Sigmoid colon (tissue), 4 donors: ENCODE measurements around the gene CASP10.

Experiments
- EP300 ChIP-seq, 4 donors: sonication (generic); formaldehyde crosslinking; IDR thresholded peaks; one replicate each; pipeline ENCODE4 v1.6.1; 2017; ENCODE audit warnings: antibody characterized with exemption in 4 of 4
- POLR2A ChIP-seq, 2 donors: fragments of 450-650 bp; IDR thresholded peaks; one replicate each; pipeline ENCODE4 v1.6.1; 2016; ENCODE audit warnings: antibody characterized with exemption in 2 of 2, mild to moderate bottlenecking in 2 of 2, moderate library complexity in 2 of 2
- TF ChIP-seq, protein P1 (sequence below), 4 experiments: fragments of 450-650 bp in 3 of 4; fragments of 200-600 bp in 1 of 4; IDR thresholded peaks; one replicate each; pipeline ENCODE4 v1.5.1; 2016 to 2019; ENCODE audit warnings: antibody characterized with exemption in 4 of 4, mild to moderate bottlenecking in 3 of 4, moderate library complexity in 2 of 4

DNA sequence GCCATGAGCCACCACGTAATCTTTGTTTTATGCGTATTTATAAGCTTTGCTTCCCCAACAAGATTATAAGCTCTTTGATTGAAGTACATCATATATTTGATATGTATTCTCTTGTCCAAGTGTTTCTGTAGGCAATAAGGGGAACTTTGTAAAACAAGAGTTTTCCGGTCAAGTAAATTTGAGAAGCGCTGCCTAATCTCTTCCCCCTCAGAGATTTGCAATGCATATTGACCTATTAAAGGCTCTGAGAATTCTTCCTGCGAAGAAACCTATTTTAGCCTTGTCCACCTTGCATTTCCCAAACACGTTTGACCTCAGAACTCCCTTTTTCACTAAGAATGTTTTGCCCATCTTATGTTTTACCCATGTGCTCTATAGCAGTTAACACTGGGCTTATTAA lies 26.9 kb upstream of the CASP10 start:
- TF ChIP-seq, protein P1, sequence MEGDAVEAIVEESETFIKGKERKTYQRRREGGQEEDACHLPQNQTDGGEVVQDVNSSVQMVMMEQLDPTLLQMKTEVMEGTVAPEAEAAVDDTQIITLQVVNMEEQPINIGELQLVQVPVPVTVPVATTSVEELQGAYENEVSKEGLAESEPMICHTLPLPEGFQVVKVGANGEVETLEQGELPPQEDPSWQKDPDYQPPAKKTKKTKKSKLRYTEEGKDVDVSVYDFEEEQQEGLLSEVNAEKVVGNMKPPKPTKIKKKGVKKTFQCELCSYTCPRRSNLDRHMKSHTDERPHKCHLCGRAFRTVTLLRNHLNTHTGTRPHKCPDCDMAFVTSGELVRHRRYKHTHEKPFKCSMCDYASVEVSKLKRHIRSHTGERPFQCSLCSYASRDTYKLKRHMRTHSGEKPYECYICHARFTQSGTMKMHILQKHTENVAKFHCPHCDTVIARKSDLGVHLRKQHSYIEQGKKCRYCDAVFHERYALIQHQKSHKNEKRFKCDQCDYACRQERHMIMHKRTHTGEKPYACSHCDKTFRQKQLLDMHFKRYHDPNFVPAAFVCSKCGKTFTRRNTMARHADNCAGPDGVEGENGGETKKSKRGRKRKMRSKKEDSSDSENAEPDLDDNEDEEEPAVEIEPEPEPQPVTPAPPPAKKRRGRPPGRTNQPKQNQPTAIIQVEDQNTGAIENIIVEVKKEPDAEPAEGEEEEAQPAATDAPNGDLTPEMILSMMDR (IDR thresholded peaks at IDR 0.05): no peak
- TF ChIP-seq POLR2A (IDR thresholded peaks at IDR 0.05) (no peak), EP300 (IDR thresholded peaks at IDR 0.05) (no peak)
